NCI-H82 treated with DMSO at 0.1 percent for 48 hours (cell line): ENCODE data around the gene VKORC1.
A peak's percentile ranks its signal among the peaks of the same experiment; 100 is the strongest.

ENCODE experiments used
- DNase-seq: peaks from one replicate; lab custom pipeline; 2025; ENCODE audit not compliant: unreplicated experiment; lab: John Stamatoyannopoulos, UW

VKORC1 gene

DNA sequence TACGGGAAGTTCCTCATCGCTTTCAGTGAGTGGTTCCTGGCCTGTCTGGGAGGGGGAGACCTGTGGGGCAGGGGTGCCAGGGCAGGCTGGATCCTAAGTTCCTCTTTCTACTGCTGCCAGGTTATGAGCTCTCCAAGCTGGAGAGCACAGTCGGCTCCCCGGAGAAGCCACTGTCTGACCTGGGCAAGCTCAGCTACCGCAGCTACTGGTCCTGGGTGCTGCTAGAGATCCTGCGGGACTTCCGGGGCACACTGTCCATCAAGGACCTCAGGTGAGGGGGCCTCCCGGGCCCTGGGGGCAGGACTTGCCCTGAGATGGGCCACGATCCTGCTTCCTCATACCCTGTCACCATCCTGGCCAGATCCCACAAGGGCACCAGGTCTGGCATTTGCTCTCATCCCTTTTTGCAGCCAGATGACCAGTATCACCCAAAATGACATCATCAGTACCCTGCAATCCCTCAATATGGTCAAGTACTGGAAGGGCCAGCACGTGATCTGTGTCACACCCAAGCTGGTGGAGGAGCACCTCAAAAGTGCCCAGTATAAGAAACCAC lies 35.8 kb upstream of the VKORC1 start:
- no peak for DNase-seq

DNA sequence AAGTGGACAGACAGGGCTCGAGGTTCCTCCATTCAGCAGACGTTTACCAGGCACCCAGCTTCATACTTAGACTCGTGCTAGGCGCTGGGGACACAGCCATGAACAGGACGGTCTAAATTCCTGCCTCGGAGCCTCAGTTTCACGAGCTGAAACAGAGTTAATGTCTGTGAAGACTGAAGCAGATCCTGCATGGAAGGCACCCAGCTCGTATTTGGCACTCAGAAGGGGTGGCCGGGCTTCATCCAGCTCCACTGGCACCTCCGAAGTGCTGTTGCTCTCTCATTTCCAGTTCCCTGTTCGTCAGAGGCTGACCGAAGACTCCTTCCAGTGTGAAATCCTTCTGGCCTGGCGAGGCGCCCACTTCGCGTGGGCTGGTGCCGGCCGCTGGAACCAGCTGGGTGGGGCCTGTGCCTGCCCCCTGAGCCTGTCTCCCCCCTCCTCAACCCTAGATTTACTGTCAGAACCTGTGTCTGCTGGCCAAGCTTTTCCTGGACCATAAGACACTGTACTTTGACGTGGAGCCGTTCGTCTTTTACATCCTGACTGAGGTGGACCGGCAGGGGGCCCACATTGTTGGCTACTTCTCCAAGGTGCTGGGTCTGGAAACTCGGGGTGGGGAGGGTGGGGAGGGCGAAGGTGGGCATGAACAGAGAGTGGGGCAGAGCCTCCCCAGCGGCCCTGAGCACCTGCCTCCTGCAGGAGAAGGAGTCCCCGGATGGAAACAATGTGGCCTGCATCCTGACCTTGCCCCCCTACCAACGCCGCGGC lies 35.2 kb upstream of the VKORC1 start:
- no peak for DNase-seq

DNA sequence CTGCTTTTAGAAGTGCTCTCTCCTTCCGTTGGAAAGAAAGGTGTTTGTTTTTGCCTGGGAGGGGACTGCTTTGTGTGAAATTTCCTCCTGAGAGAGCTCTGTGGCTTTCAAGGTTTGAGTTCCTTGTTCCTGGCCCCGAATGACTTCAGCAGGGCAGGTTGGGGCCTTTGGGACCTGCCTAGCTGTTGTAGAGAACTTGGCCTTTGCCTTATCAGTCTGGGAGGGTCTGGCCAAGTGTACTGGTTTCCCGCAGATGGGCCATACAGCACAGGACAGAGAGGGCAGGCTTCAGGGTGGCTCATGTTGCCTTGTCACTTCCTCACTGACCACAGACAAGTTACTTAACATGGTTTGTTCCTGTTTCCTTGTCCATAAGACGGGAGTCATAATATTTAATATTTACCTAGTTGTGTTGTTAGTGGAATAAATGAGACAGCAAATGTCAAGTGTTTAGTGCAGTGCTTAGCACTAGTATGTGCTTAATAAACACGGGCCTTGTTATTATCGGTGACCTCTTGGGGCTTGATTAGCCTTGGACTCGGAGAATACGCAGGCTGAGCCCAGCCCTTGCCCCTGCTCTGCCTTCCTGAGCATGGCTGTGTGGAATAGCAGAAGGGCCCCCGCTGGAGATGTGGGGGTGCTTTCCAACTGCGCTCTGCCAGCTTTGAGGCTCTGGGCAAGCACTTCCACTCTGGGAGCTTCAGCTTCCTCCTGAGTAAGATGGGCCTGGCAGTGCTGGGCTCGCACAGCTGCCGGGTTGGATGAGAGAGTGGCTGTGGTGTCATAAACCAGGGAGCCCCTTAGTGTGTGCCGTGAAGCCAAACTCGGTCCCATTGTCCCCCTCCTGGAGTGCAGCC lies 34.3 kb upstream of the VKORC1 start:
- DNase-seq: no peak

DNA sequence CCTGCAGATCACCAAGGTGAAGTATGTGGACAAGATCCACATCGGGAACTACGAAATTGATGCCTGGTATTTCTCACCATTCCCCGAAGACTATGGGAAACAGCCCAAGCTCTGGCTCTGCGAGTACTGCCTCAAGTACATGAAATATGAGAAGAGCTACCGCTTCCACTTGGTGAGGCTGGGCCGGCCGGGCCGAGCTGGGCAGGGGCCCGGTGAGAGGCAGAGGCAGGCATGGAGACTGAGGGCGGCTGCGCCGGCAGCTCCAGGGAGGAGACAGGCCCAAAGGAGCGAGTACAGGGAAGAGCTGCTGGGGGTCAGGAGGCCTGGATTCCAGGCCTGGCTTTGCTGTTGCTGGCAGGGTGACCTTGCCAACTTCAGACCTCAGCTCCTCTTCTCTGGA lies 32.6 kb upstream of the VKORC1 start:
- DNase-seq: no peak

DNA sequence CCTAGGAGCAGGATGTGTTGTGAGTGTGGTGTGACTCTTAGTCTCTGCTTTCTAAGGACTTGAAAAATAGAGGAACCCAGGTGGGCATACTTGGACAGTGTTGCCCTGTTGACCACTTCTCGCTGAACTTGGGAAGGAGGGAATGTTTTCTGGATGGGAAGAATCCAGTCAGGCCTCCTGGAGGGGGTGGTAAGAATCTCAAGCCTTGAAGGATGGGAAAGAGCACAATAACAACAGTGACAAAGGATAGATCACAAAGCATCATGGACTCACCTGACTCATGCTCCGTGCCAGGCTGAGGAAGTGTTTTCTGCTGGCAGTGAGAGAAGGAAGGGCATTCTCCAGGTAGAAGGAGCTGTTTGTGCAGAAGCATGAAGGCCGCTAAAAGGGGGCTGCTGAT lies 31.2 kb upstream of the VKORC1 start:
- no peak for DNase-seq

DNA sequence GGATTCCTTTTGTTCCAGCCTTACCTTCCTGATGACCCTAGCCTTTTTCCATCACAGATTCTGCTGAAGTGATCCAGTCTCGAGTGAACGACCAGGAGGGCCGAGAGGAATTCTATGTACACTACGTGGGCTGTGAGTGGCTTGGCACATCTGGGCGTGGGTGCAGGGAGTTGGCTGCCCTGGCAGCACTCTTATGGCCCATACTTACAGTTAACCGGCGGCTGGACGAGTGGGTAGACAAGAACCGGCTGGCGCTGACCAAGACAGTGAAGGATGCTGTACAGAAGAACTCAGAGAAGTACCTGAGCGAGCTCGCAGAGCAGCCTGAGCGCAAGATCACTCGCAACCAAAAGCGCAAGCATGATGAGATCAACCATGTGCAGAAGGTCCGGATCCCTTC lies 25.5 kb upstream of the VKORC1 start:
- no peak for DNase-seq

DNA sequence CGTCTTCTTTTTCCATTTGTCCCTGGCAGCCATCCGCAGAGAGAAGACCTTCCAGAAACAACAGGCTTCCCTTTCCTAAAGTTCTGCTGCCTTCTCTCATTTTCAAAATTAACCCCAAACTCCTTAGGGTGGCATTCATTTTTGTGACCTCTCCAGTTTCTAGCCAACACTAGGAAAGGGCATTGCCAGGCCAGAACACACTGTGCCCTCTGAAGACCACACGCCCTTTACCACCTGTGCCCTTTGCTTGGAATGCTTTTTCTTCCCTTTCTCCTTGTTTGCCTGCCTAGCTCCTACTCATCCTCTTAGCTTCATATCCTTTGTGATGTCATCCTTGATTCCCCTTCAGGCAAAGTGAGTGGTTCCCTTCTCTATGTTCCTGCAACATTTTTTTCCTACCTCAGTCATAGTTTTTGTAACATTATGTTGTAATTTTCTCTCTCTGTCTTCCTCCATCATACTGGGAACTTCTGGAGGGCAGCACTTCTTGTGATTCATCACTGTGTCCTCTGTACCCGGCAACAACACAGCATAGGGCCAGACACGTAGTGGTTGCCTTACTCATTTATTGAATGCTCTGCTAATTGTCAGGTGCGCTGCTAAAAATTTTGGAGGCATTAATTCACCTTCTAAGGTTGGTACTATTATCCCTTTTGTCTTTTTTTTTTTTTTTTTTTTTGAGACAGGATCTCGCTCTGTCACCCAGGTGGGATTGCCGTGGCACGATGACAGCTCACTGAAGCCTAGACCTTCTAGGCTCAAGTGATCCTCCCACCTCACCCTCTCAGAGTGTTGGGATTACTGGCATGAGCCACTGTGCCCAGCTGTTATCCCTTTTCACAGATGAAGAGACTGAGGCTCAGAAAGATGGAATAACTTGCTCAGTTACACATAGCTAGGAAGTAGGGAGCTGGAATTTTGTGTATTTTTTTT lies 23.9 kb upstream of the VKORC1 start:
- no peak for DNase-seq

DNA sequence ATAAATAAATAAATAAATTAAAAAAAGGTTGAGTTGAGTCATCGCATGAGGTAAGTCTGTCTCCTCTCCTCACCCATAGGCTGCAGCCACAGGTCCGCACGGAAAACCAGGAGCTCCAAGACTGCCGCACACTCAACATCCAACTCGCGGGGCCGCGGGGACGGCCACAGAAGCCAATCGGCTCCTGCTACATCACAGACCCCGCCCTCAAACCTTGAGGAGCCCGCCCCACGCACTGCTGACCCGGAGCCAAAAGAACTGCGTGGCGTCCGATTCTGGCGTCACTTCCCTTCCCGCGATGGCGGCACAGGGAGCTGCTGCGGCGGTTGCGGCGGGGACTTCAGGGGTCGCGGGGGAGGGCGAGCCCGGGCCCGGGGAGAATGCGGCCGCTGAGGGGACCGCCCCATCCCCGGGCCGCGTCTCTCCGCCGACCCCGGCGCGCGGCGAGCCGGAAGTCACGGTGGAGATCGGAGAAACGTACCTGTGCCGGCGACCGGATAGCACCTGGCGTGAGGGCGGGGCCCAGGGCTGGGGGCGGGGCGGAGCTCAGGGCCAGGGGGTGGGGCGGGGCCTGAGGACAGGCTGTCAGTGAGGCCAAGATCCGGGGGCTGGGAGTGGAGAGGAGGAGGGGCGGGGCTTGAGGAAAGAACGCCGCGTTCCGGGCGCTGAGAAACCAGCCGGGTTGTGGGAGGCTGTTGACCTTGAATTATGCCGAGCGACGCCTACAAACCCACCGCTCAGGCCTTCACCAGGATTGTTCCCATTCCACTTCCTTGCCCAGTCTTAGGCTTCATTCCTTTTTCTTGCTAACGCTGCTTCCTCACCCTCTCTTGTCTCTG lies 23.0 kb upstream of the VKORC1 start, which contains the start of gene KAT8:
Gene KAT8, plus strand, starts transcription at position 281 of the 839 bp plus-strand sequence. Its CDS starts 18 bp downstream, at position 299.
- peak; percentile 92 for DNase-seq

DNA sequence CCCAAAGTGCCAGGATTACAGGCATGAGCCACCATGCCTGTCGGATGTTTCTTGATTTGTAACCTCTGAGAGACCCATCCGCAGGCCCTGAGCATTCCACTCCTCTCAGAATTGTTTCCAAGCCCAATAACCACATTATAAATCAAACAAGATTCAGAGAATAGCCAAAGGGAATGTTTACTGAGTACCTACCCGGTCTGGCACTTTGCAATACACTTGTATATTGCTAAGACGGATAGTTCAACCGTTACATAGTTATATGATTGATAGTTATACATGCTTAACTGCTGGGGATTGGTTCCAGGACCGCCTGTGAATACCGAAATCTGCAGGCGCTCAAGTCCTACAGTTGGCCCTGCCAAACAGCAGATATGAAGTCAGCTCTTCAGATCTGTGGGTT lies 19.9 kb upstream of the VKORC1 start:
- DNase-seq: no peak

DNA sequence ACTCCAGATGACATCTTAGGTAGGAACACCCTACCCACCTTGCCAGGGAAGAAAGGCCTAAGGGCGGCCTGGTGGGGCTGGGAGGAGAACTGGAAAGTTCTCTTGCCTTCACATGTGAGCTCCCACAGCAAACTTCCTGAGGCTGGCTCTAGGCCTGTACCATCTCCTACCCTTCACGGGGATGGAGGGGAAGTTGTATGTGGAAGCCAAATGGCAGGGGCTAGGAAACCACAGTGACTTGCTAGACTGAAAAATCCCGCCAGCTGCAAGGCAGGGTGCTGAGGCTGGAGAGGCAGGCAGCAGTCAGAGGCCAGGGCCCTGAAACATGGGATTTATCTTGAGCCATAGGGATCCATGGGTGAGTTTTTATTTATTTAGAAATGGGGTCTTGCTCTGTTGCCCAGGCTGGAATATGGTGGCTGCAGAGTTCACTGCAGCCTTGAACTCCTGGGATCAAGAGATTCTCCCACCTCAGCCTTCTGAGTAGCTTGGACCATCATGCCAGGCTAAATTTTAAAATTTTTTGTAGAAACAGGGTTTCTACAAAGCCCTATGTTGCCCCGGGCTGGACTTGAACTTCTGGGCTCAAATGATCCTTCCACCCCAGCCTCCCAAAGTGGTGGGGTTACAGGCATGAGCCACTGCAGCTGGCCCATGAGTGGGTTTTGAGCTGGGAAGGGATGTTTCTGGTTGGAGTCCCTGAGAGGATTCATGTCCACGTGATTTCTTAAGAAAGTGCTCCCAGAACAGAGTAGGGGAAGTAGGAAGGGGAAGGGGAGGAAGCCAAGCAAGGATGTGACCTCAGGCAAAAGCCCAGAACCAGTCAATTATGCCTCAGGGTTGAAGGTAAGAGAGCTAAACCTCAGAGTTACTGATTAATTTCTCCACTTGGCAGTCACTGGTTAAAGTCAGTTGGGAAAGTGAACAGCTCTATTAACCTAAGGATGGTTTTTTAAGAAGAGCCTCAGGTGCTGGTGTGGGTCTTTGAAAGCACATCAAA lies 18.8 kb upstream of the VKORC1 start:
- DNase-seq: no peak

DNA sequence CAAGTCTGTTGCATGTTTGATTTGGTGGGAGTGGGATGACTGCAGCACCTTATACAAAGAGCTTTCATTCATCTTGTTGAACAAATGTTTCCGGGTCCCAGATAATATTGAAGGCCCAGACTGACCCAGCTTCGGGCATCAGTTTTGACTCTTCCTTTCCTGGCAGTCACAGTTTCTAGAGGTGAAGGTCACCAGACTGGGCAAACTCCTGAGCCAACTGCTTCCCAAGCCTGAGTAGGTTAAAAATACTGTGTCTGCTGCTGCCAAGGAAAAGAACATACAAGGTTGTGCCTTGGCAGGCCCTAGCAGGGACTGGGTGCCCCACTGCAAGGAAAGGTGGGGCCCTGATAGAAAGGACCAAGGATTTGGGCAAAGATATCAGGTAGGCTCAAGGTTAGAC lies 18.1 kb upstream of the VKORC1 start:
- DNase-seq: no peak

DNA sequence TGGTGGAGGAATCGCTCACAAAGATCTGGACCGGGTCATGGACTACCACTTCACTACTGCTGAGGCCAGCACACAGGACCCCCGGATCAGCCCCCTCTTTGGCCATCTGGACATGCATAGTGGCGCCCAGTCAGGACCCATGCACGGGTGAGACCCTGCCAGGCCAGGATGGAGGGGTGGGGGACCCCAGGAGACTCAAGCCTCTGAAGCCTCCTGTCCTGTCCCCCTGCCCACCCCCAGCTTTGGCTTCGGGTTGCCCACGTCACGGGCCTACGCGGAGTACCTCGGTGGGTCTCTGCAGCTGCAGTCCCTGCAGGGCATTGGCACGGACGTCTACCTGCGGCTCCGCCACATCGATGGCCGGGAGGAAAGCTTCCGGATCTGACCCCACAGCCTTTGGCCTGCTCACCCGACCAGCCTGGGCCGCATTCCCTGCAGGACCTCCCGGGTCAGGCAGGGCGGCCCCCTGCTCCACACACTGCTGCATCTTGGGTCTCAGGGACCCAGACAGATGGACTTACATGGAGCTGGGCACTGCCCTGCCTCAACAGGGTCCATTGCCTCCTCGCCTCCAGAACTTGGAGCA lies 17.4 kb upstream of the VKORC1 start:
- DNase-seq: no peak

DNA sequence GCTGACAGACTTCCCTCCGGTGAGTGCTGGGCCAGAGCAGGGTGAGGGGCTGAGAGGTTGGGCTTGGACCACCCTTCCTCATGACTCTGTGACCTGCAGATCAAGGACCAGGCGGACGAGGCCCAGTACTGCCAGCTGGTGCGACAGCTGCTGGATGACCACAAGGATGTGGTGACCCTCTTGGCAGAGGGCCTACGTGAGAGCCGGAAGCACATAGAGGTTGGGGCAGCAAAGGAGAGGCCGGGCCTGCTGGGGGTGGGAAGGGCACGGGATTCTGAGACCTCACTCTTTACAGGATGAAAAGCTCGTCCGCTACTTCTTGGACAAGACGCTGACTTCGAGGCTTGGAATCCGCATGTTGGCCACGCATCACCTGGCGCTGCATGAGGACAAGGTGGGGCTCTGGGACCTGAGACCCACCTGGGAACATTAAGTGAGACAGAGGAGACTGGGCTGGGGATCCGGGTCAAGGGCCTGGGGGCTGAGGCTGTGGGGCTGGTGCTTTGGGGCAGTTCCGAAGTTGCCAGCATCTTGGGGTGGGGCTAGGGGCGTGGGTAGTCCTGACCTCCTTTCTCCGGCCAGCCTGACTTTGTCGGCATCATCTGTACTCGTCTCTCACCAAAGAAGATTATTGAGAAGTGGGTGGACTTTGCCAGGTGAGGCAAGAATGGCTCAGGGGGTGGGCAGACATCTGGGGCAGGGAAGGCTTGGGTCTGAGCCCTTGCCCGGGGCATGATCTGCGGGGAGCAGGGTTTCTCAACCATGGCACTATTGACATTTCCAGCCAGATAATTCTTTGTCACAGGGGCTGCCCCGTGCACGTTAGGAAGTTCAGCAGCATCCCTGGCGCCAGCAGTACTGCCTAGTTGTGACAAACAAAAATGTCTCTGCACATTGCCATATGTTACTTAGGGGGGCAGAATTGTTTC lies 15.8 kb upstream of the VKORC1 start:
- DNase-seq: no peak

DNA sequence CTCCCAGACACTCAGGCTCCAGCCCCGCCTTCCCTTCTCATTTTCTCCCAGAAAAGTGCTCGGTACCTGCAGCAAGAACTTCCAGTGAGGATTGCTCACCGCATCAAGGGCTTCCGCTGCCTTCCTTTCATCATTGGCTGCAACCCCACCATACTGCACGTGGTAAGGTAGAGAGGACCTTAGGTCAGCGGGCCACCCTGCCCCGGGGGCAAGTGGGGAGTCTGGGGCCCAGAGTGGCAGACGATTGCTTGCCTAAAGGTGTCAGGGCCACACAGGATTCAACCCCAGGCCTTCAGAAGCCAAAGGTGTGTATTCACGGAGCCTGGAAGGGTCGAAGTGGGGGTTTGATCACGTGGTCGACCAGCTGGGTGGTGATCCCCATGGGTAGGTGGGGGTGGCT lies 15.0 kb upstream of the VKORC1 start:
- no peak for DNase-seq

DNA sequence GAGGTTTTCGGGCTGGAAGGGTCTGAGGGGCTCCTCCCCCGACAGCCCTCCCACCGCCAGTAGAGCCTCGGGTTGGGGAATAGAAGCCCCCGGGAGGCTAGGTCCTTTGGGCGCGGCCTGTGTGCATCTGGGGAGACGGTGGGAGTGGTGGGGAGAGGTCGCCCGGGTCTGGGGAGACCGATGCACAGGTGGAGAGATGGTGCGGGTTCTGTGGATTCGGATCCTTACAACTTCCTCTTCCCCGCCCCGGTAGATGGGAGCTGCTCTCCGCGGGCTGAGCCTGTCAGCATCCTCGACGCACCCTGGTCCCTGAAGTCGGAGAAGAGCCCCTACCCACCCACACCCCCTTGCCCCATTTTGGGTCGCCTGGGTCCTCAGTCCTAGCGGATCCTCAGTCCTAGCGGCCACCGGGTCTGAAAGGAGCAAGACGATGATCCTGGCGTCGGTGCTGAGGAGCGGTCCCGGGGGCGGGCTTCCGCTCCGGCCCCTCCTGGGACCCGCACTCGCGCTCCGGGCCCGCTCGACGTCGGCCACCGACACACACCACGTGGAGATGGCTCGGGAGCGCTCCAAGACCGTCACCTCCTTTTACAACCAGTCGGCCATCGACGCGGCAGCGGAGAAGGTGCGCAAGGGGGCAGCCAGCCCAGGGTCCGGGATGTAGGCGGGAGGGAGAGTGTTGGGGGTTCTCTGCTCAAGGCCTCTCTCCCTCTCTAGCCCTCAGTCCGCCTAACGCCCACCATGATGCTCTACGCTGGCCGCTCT lies 14.4 kb upstream of the VKORC1 start:
- no peak for DNase-seq

DNA sequence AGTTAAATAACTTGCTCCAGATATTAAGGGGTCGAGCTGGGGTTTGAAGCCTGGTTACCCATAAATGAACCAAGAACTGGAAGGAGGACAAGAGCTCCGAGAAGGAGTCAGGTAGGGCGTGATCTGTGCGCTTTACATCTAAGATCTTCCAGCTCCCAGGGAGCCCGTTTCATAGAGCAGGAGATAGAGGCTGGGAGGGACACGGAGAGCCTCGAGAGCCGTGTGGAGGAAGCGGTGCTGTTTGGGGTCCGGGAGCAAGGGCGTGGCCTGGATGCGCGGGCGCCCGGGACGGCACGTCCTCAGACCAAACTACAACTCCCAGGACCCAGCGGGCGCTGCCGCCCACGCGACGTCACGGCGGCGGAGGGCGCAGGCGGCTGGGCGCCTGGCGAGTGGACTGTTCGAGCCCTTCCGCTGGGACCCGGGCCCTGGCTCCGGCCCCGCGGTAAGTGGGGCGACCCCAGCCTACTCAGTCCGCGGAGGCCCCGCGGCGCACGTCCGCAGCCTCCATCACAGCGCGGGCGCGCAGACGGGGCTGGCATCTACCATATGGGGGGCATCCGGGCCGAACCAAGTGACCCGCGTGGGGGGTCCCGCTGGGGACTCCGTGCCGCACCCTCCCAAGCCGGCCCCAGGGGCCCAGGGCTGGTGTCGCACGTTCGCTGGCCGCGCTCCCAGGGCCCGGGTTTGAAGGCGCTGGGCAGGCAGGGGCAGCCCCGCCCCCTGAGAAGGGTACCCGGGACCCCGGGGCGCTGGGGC lies 13.6 kb upstream of the VKORC1 start, which contains the start of gene BCKDK:
Gene BCKDK, plus strand, starts transcription at position 352 of the 759 bp plus-strand sequence. CDS start 838 bp downstream, outside the sequence.
- peak; percentile 52 for DNase-seq
